Measurements from ENCODE around the gene MCUB. TPM values are rescaled to one million over a fixed set of nuclear protein-coding genes. Genes with fewer than 3 reads are reported as not detected.

Gene MCUB
- total and polyA plus RNA-seq, 2 of the 13 experiments (the other 11 are each of a cell fraction or from before 2014, with no cell fraction given), result 0.95 to 2.2 TPM

GRCh38 chr4:109510687-109511086 is 49.4 kb upstream of the MCUB start:
- POLR2A ChIA-PET, result no interaction called here
- in situ Hi-C loops (cut with HindIII; ENCODE audit: extremely low pct_ligation_motif_present, low pct_unique_long_range_greater_than_20kb) (no loop called here), intact Hi-C loops (cut with micrococcal nuclease; ENCODE audit: unreplicated experiment) (no loop called here)
- no TSS peak for BruUV-seq (replicated peaks)
- ATAC-seq, result no peak
- TF ChIP-seq ZNF562 (CRISPR knock-in tag; IDR thresholded peaks at IDR 0.05; ENCODE audit: borderline replicate concordance) (no peak), ZNF296 (CRISPR knock-in tag; conservative IDR thresholded peaks at IDR 0.05) (no peak), NR1H2 (CRISPR knock-in tag; IDR thresholded peaks at IDR 0.05; ENCODE audit: borderline replicate concordance, low read depth) (no peak), GLI4 (CRISPR knock-in tag; IDR thresholded peaks at IDR 0.05; ENCODE audit: borderline replicate concordance) (no peak), ZFP1 (CRISPR knock-in tag; IDR thresholded peaks at IDR 0.05) (no peak), BATF2 (CRISPR knock-in tag; IDR thresholded peaks at IDR 0.05) (no peak), DR1 (CRISPR knock-in tag; IDR thresholded peaks at IDR 0.05) (no peak), ZNF773 (CRISPR knock-in tag; IDR thresholded peaks at IDR 0.05; ENCODE audit: borderline replicate concordance) (no peak), KAT7 (CRISPR knock-in tag; IDR thresholded peaks at IDR 0.05; ENCODE audit: borderline replicate concordance) (no peak)
- TF ChIP-seq, protein P1, sequence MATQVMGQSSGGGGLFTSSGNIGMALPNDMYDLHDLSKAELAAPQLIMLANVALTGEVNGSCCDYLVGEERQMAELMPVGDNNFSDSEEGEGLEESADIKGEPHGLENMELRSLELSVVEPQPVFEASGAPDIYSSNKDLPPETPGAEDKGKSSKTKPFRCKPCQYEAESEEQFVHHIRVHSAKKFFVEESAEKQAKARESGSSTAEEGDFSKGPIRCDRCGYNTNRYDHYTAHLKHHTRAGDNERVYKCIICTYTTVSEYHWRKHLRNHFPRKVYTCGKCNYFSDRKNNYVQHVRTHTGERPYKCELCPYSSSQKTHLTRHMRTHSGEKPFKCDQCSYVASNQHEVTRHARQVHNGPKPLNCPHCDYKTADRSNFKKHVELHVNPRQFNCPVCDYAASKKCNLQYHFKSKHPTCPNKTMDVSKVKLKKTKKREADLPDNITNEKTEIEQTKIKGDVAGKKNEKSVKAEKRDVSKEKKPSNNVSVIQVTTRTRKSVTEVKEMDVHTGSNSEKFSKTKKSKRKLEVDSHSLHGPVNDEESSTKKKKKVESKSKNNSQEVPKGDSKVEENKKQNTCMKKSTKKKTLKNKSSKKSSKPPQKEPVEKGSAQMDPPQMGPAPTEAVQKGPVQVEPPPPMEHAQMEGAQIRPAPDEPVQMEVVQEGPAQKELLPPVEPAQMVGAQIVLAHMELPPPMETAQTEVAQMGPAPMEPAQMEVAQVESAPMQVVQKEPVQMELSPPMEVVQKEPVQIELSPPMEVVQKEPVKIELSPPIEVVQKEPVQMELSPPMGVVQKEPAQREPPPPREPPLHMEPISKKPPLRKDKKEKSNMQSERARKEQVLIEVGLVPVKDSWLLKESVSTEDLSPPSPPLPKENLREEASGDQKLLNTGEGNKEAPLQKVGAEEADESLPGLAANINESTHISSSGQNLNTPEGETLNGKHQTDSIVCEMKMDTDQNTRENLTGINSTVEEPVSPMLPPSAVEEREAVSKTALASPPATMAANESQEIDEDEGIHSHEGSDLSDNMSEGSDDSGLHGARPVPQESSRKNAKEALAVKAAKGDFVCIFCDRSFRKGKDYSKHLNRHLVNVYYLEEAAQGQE (IDR thresholded peaks at IDR 0.05; ENCODE audit: borderline replicate concordance in 1 of 2, low read depth in 1 of 2, low read length in 2 of 2), result no peak
- TF ChIP-seq, protein P2, sequence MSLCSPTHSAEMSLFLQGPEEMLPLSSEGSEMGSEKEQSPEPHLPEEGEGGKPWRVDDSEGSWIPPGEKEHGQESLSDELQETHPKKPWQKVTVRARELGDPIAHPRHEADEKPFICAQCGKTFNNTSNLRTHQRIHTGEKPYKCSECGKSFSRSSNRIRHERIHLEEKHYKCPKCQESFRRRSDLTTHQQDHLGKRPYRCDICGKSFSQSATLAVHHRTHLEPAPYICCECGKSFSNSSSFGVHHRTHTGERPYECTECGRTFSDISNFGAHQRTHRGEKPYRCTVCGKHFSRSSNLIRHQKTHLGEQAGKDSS (CRISPR knock-in tag; IDR thresholded peaks at IDR 0.05; ENCODE audit: borderline replicate concordance, low read depth), result no peak
- TF ChIP-seq, protein P3, sequence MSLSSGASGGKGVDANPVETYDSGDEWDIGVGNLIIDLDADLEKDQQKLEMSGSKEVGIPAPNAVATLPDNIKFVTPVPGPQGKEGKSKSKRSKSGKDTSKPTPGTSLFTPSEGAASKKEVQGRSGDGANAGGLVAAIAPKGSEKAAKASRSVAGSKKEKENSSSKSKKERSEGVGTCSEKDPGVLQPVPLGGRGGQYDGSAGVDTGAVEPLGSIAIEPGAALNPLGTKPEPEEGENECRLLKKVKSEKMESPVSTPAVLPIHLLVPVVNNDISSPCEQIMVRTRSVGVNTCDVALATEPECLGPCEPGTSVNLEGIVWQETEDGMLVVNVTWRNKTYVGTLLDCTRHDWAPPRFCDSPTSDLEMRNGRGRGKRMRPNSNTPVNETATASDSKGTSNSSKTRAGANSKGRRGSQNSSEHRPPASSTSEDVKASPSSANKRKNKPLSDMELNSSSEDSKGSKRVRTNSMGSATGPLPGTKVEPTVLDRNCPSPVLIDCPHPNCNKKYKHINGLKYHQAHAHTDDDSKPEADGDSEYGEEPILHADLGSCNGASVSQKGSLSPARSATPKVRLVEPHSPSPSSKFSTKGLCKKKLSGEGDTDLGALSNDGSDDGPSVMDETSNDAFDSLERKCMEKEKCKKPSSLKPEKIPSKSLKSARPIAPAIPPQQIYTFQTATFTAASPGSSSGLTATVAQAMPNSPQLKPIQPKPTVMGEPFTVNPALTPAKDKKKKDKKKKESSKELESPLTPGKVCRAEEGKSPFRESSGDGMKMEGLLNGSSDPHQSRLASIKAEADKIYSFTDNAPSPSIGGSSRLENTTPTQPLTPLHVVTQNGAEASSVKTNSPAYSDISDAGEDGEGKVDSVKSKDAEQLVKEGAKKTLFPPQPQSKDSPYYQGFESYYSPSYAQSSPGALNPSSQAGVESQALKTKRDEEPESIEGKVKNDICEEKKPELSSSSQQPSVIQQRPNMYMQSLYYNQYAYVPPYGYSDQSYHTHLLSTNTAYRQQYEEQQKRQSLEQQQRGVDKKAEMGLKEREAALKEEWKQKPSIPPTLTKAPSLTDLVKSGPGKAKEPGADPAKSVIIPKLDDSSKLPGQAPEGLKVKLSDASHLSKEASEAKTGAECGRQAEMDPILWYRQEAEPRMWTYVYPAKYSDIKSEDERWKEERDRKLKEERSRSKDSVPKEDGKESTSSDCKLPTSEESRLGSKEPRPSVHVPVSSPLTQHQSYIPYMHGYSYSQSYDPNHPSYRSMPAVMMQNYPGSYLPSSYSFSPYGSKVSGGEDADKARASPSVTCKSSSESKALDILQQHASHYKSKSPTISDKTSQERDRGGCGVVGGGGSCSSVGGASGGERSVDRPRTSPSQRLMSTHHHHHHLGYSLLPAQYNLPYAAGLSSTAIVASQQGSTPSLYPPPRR (CRISPR knock-in tag; IDR thresholded peaks at IDR 0.05; ENCODE audit: borderline replicate concordance), result no peak
- TF ChIP-seq, protein P4, sequence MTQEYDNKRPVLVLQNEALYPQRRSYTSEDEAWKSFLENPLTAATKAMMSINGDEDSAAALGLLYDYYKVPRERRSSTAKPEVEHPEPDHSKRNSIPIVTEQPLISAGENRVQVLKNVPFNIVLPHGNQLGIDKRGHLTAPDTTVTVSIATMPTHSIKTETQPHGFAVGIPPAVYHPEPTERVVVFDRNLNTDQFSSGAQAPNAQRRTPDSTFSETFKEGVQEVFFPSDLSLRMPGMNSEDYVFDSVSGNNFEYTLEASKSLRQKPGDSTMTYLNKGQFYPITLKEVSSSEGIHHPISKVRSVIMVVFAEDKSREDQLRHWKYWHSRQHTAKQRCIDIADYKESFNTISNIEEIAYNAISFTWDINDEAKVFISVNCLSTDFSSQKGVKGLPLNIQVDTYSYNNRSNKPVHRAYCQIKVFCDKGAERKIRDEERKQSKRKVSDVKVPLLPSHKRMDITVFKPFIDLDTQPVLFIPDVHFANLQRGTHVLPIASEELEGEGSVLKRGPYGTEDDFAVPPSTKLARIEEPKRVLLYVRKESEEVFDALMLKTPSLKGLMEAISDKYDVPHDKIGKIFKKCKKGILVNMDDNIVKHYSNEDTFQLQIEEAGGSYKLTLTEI (CRISPR knock-in tag; conservative IDR thresholded peaks at IDR 0.05), result no peak
- Histone ChIP-seq H3K4me3 (replicated peaks in 1 of 3; ENCODE audit: insufficient read depth in 1 of 3, low read depth in 2 of 3, low read length in 3 of 3) (no peak overlapping the region), H3K27ac (ENCODE audit: extremely low read length, insufficient read depth, low read length) (no peak overlapping the region), H3K36me3 (replicated peaks in 1 of 2; ENCODE audit: control insufficient read depth in 1 of 2, insufficient read depth in 2 of 2, low read length in 2 of 2) (peaks cover 0 to 32% of the 10 kb centered on the region in 2 experiments; a peak in 3 of 5 replicates), H2AFZ (ENCODE audit: low read length) (no peak overlapping the region), H4K20me1 (ENCODE audit: insufficient read depth, low read length) (no peaks in the 10 kb centered on the region), H3K27me3 (ENCODE audit: control insufficient read depth in 1 of 2, insufficient read depth in 2 of 2, low read length in 2 of 2) (no peaks in the 10 kb centered on the region), H3K9me3 (ENCODE audit: low read length) (no peaks in the 10 kb centered on the region), H3K4me1 (ENCODE audit: insufficient read depth, low read length) (no peaks in the 10 kb centered on the region), H3K79me2 (ENCODE audit: insufficient read depth, low read length) (no peaks in the 10 kb centered on the region), H3K4me2 (ENCODE audit: low read depth, low read length) (no peak overlapping the region), H3K9ac (ENCODE audit: insufficient read depth, low read depth, low read length) (no peak overlapping the region)
- no peak for FAIRE-seq
- DNase-seq (ENCODE audit: low spot score), result no peak
- CTCF ChIA-PET (ENCODE audit: low intra/inter-chr PET ratio, low total read pairs), result no interaction called here
- 83% methylated on average over 2 of the region's 2 CpGs for WGBS (ENCODE audit: low lambda C conversion rate)
